Measurements from ENCODE around the gene OR7E24. TPM values are rescaled to one million over a fixed set of nuclear protein-coding genes. Genes with fewer than 3 reads are reported as not detected.

OR7E24 gene
- total and polyA plus RNA-seq, 2 donors (not counting 3 experiments of a cell fraction or from before 2014, with no cell fraction given), result not detected

- FAIRE-seq (no peak), DNase-seq (ENCODE audit: low read depth, low spot score) (no peak)
- no peaks in the 10 kb centered on the region for H3K4me1 ChIP-seq (ENCODE audit: control insufficient read depth, extremely low read depth, insufficient read depth, low read length)
- no peak overlapping the region for H2AFZ ChIP-seq (ENCODE audit: low read depth, low read length)
- intact Hi-C loops (cut with micrococcal nuclease) (no loop called here), dilution Hi-C loops (cut with MboI; ENCODE audit: extremely low pct_ligation_motif_present, low sequenced_read_pairs) (no loop called here)
- no peak overlapping the region for H3K4me2 ChIP-seq (ENCODE audit: insufficient read depth, low read length)
- no peak overlapping the region for H3K9ac ChIP-seq (replicated peaks; ENCODE audit: extremely low read depth, insufficient read depth, low read length)
- H3K79me2 ChIP-seq (ENCODE audit: control insufficient read depth, insufficient read depth, low read length), result no peaks in the 10 kb centered on the region
- no peak overlapping the region for H3K4me3 ChIP-seq (replicated peaks in 1 of 3; ENCODE audit: insufficient read depth in 1 of 3, low read depth in 1 of 3, low read length in 3 of 3)
- no peaks in the 10 kb centered on the region for H3K9me1 ChIP-seq (replicated peaks; ENCODE audit: control insufficient read depth, extremely low read depth, insufficient read depth, low read length)
- TF ChIP-seq CTCF (IDR thresholded peaks at IDR 0.05; ENCODE audit: extremely low read depth in 1 of 2, insufficient read depth in 1 of 2, low read depth in 1 of 2, low read length in 2 of 2) (no peak), EZH2 (IDR thresholded peaks at IDR 0.05; ENCODE audit: borderline replicate concordance, low read depth, low read length, severe bottlenecking) (no peak), POLR2A (IDR thresholded peaks at IDR 0.05; ENCODE audit: low read depth, low read length) (no peak), GATA2 (IDR thresholded peaks at IDR 0.05; ENCODE audit: insufficient read depth, insufficient read length, low read depth, low read length) (no peak), FOS (IDR thresholded peaks at IDR 0.05; ENCODE audit: borderline replicate concordance, insufficient read depth, low read length) (no peak), MAX (IDR thresholded peaks at IDR 0.05; ENCODE audit: insufficient read depth, insufficient read length) (no peak), JUN (IDR thresholded peaks at IDR 0.05; ENCODE audit: borderline replicate concordance, insufficient read depth, insufficient read length, low read depth) (no peak), POLR2AphosphoS5 (IDR thresholded peaks at IDR 0.05; ENCODE audit: insufficient read depth, low read depth, low read length) (no peak), MYC (IDR thresholded peaks at IDR 0.05; ENCODE audit: low read depth, low read length) (no peak)
- POLR2A ChIA-PET, result no interaction called here
- no peaks in the 10 kb centered on the region for H3K27me3 ChIP-seq (ENCODE audit: control insufficient read depth in 2 of 2, insufficient read depth in 2 of 2, low read length in 2 of 2)
- CTCF ChIA-PET, result interaction anchor here (0.7 kb wide), 1 partner anchor 9 kb away, joined by 3 read pairs; no protein-coding TSS in a partner anchor
- no peak overlapping the region for H3K27ac ChIP-seq (ENCODE audit: insufficient read depth, low read depth, low read length)
- H3K9me3 ChIP-seq (replicated peaks; ENCODE audit: control insufficient read depth, insufficient read depth, low read length), result peaks cover 6% of the 10 kb centered on the region
- no peaks in the 10 kb centered on the region for H3K36me3 ChIP-seq (ENCODE audit: control insufficient read depth in 2 of 2, extremely low read depth in 1 of 2, insufficient read depth in 2 of 2, low read length in 2 of 2)
- H4K20me1 ChIP-seq (replicated peaks; ENCODE audit: control insufficient read depth, extremely low read depth, insufficient read depth, low read length), result no peaks in the 10 kb centered on the region
- no TSS peak for BruUV-seq (replicated peaks)
Measured at GRCh38 chr19:9289231-9289884, 38.6 kb downstream of the OR7E24 start.
